ENCODE results near the gene APEH.

DNA sequence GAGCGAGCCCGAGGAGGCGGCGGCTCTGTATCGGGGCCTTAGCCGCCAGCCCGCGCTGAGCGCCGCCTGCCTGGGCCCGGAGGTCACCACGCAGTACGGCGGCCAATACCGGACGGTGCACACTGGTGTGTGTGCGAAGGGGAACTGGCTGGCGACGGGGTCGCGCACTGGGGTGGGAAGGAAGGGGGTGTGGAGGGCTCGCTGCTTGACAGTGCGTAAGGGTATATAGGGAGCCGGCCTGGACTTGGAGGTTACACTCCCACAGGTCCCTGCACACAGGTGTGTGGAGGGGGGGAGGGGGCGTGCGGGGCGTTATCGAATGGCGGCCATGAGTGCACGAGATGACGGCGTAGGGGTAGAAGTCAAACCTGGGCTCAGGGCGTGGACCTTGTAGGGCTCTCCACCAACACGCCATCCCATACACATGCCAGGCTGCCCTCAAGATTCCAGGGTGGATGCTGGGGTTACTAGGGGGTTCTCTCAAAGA, 389 bp downstream of the APEH start:
- TF ChIP-seq SMC3 (IDR thresholded peaks at IDR 0.05) (no peak), RNF2 (IDR thresholded peaks at IDR 0.05; ENCODE audit: borderline replicate concordance, low read depth) (no peak), RAD21 (conservative IDR thresholded peaks at IDR 0.05 in 1 of 2, IDR thresholded peaks at IDR 0.05 in 1 of 2) (no peak), RCOR1 (IDR thresholded peaks at IDR 0.05; ENCODE audit: low read depth, low read length) (no peak), POLR2A (IDR thresholded peaks at IDR 0.05; ENCODE audit: low read length) (no peak), HDAC2 (IDR thresholded peaks at IDR 0.05) (no peak)
- TF ChIP-seq, protein P1, sequence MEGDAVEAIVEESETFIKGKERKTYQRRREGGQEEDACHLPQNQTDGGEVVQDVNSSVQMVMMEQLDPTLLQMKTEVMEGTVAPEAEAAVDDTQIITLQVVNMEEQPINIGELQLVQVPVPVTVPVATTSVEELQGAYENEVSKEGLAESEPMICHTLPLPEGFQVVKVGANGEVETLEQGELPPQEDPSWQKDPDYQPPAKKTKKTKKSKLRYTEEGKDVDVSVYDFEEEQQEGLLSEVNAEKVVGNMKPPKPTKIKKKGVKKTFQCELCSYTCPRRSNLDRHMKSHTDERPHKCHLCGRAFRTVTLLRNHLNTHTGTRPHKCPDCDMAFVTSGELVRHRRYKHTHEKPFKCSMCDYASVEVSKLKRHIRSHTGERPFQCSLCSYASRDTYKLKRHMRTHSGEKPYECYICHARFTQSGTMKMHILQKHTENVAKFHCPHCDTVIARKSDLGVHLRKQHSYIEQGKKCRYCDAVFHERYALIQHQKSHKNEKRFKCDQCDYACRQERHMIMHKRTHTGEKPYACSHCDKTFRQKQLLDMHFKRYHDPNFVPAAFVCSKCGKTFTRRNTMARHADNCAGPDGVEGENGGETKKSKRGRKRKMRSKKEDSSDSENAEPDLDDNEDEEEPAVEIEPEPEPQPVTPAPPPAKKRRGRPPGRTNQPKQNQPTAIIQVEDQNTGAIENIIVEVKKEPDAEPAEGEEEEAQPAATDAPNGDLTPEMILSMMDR (IDR thresholded peaks at IDR 0.05): no peak
- TF ChIP-seq, protein P2, sequence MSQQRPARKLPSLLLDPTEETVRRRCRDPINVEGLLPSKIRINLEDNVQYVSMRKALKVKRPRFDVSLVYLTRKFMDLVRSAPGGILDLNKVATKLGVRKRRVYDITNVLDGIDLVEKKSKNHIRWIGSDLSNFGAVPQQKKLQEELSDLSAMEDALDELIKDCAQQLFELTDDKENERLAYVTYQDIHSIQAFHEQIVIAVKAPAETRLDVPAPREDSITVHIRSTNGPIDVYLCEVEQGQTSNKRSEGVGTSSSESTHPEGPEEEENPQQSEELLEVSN (IDR thresholded peaks at IDR 0.05; ENCODE audit: borderline replicate concordance, low read depth): no peak
- TF ChIP-seq, protein P3, sequence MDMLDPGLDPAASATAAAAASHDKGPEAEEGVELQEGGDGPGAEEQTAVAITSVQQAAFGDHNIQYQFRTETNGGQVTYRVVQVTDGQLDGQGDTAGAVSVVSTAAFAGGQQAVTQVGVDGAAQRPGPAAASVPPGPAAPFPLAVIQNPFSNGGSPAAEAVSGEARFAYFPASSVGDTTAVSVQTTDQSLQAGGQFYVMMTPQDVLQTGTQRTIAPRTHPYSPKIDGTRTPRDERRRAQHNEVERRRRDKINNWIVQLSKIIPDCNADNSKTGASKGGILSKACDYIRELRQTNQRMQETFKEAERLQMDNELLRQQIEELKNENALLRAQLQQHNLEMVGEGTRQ (IDR thresholded peaks at IDR 0.05): no peak
- TF ChIP-seq, protein P4, sequence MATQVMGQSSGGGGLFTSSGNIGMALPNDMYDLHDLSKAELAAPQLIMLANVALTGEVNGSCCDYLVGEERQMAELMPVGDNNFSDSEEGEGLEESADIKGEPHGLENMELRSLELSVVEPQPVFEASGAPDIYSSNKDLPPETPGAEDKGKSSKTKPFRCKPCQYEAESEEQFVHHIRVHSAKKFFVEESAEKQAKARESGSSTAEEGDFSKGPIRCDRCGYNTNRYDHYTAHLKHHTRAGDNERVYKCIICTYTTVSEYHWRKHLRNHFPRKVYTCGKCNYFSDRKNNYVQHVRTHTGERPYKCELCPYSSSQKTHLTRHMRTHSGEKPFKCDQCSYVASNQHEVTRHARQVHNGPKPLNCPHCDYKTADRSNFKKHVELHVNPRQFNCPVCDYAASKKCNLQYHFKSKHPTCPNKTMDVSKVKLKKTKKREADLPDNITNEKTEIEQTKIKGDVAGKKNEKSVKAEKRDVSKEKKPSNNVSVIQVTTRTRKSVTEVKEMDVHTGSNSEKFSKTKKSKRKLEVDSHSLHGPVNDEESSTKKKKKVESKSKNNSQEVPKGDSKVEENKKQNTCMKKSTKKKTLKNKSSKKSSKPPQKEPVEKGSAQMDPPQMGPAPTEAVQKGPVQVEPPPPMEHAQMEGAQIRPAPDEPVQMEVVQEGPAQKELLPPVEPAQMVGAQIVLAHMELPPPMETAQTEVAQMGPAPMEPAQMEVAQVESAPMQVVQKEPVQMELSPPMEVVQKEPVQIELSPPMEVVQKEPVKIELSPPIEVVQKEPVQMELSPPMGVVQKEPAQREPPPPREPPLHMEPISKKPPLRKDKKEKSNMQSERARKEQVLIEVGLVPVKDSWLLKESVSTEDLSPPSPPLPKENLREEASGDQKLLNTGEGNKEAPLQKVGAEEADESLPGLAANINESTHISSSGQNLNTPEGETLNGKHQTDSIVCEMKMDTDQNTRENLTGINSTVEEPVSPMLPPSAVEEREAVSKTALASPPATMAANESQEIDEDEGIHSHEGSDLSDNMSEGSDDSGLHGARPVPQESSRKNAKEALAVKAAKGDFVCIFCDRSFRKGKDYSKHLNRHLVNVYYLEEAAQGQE (IDR thresholded peaks at IDR 0.05): no peak

All from A549 (cell line).